ENCODE data around the gene KAT2A. TPM values are rescaled to one million over a fixed set of nuclear protein-coding genes. Genes with fewer than 3 reads are reported as not detected.

Gene KAT2A
- total RNA-seq, 4 donors from 2014 or later: 30.2 to 68.7 (median 33.9) TPM

- DNase-seq (ENCODE audit: low spot score) (no peak), ATAC-seq (ENCODE audit: low FRiP score) (no peak)
- no peak for TF ChIP-seq CTCF (IDR thresholded peaks at IDR 0.05)
Measured at GRCh38 chr17:42127414-42127813, 6.2 kb upstream of the KAT2A start.

- DNase-seq (ENCODE audit: low spot score) (no peak), ATAC-seq (ENCODE audit: low FRiP score) (no peak)
- no peak for TF ChIP-seq CTCF (IDR thresholded peaks at IDR 0.05)
Measured at GRCh38 chr17:42126836-42127235, 5.7 kb upstream of the KAT2A start.

DNA sequence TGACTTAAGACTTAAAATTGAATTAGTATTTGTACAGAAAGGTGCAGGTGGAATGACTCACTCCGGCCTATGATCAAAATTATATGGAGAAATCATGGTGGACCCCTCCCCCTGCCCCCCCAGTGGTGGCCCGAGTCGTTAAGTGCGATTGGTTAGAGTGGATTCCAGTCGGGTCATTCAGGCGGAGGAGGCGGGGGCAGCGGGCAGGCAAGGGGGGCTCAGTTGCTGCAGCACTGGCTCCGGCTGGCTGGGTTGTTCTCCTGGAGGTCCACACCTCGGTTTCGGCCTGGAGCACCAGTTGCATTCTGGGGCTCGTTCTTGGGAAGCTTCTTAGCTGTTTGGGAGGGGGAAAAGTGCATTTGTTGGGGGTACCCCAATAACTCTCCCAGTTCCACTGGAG is 4.4 kb upstream of the KAT2A start:
- DNase-seq (ENCODE audit: low spot score) (no peak), ATAC-seq (ENCODE audit: low FRiP score) (no peak)
- no peak for TF ChIP-seq CTCF (IDR thresholded peaks at IDR 0.05)

- no peak for TF ChIP-seq CTCF (IDR thresholded peaks at IDR 0.05)
- no peak for ATAC-seq (ENCODE audit: low FRiP score)
- no peak for DNase-seq (ENCODE audit: low spot score)
Measured at GRCh38 chr17:42124256-42124655, 3.1 kb upstream of the KAT2A start.

DNA sequence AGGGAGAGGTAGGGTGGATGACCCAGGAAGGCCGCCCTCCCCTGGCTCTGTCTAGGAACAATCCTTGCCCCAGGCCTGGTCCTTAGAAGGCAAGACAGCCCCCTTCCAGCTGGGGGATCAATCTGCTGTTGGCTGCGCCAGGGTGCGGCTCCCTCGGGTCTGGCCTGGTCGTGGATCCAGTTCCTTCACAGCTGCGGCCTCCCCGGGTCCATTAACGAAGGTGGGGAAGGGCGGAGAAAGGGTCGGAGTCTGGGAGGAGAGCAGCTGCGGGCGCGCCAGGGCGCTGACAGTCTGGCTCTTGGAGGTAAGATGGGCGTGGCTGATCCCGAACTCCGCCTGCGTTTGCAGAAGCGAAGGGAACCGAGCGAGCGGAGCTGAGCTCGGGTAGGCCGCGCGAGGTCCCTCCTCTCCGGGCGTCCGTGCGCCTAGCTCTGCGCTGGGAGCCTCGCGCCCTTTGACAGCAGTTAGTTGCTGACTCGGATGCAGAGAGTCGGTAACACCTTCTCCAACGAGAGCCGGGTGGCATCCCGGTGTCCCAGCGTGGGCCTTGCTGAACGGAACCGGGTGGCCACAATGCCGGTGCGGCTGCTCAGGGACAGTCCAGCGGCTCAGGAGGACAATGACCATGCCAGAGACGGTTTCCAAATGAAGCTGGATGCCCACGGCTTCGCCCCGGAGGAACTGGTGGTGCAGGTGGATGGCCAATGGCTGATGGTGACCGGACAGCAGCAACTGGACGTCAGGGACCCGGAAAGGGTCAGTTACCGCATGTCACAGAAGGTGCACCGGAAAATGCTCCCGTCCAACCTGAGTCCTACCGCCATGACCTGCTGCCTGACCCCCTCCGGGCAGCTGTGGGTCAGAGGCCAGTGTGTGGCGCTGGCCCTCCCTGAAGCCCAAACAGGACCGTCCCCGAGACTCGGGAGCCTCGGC is 1.5 kb upstream of the KAT2A start, which contains the start of gene HSPB9:
TSS of gene HSPB9 (plus strand) at position 434 of the 933 bp plus-strand sequence. CDS start at position 481, 47 bp downstream.
- no peak for DNase-seq (ENCODE audit: low spot score)
- ATAC-seq (ENCODE audit: low FRiP score): no peak
- TF ChIP-seq CTCF (IDR thresholded peaks at IDR 0.05): no peak

DNA sequence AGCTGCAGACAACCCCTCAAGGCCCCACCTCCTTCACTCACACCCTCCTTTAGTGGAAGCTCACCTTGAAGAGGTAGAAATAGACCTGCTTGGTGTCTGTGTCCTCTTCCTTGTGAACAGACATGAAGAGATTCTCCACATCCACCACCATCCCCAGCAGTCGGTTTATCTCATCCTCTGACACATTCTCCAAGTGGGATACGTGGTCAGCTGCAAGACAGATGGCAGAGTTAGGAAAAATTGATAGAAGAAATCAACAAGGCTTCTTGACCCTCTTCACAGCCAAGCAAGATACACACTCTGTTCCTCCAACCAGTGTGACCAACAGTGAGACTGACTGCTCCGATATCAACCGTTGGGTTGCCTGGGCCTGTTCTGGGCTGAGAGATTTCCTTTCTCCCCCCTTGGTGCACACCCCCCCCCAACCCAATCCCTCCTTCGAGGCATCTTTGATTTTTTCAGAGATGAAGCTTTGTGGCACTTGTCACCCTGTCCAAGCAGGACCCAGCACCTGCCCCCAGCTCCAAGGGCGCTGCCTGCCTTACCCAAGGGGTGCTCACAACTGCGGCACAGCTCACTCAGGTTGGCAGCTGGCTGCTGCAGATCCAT is 902 bp downstream of the KAT2A start:
- no peak for TF ChIP-seq CTCF (IDR thresholded peaks at IDR 0.05)
- DNase-seq (ENCODE audit: low spot score) (no peak), ATAC-seq (ENCODE audit: low FRiP score) (no peak)

Data from omental fat pad (tissue), 4 donors.